OCI-LY1 (cell line): ENCODE data around the gene CADM1.

Experiments
- EZH2 ChIP-seq: fragments of 200-600 bp; sonication (generic), shearing (Covaris generic); IDR thresholded peaks from 2 replicates; pipeline ENCODE4 v1.8.0; 2017; ENCODE audit warnings: borderline replicate concordance, mixed run types, mild to moderate bottlenecking, antibody characterized with exemption, low read length, moderate library complexity, mixed read lengths
- TF ChIP-seq, protein P1 (sequence below): fragments of 200-600 bp; sonication (generic), shearing (Covaris generic); IDR thresholded peaks from 2 replicates; pipeline ENCODE4 v1.5.1; 2017; ENCODE audit warnings: mild to moderate bottlenecking, antibody characterized with exemption, low read length, moderate library complexity, mixed read lengths

DNA sequence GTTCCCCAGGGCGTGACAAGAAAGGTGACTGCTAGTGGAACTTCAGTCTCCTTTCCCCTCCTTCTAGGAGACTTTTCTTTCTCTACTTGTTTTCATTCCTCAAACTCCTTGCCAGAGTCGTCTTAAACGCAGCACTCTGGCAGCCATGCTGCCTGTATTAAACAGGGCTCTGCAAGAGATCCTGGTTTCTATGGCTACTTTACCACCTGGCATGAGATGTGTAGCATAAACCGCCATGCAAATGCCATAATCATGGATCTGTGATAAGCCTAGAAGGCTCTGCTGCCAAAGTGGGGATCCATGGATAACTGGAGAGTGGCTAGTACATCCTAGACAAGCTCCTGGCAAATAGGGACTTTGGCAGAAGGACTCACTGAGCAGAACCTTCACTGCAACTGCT is 321.1 kb downstream of the CADM1 start:
- TF ChIP-seq, protein P1, sequence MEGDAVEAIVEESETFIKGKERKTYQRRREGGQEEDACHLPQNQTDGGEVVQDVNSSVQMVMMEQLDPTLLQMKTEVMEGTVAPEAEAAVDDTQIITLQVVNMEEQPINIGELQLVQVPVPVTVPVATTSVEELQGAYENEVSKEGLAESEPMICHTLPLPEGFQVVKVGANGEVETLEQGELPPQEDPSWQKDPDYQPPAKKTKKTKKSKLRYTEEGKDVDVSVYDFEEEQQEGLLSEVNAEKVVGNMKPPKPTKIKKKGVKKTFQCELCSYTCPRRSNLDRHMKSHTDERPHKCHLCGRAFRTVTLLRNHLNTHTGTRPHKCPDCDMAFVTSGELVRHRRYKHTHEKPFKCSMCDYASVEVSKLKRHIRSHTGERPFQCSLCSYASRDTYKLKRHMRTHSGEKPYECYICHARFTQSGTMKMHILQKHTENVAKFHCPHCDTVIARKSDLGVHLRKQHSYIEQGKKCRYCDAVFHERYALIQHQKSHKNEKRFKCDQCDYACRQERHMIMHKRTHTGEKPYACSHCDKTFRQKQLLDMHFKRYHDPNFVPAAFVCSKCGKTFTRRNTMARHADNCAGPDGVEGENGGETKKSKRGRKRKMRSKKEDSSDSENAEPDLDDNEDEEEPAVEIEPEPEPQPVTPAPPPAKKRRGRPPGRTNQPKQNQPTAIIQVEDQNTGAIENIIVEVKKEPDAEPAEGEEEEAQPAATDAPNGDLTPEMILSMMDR: no peak
- no peak for TF ChIP-seq EZH2
